Measurements from ENCODE around the gene CD7. TPM values are rescaled to one million over a fixed set of nuclear protein-coding genes. Genes with fewer than 3 reads are reported as not detected.

CD7 gene
- total and polyA plus RNA-seq, 9 of the 15 experiments (the other 6 are each of a cell fraction or from before 2014, with no cell fraction given): 0.21 to 0.35 TPM; not detected in 7

- TF ChIP-seq, protein P1, sequence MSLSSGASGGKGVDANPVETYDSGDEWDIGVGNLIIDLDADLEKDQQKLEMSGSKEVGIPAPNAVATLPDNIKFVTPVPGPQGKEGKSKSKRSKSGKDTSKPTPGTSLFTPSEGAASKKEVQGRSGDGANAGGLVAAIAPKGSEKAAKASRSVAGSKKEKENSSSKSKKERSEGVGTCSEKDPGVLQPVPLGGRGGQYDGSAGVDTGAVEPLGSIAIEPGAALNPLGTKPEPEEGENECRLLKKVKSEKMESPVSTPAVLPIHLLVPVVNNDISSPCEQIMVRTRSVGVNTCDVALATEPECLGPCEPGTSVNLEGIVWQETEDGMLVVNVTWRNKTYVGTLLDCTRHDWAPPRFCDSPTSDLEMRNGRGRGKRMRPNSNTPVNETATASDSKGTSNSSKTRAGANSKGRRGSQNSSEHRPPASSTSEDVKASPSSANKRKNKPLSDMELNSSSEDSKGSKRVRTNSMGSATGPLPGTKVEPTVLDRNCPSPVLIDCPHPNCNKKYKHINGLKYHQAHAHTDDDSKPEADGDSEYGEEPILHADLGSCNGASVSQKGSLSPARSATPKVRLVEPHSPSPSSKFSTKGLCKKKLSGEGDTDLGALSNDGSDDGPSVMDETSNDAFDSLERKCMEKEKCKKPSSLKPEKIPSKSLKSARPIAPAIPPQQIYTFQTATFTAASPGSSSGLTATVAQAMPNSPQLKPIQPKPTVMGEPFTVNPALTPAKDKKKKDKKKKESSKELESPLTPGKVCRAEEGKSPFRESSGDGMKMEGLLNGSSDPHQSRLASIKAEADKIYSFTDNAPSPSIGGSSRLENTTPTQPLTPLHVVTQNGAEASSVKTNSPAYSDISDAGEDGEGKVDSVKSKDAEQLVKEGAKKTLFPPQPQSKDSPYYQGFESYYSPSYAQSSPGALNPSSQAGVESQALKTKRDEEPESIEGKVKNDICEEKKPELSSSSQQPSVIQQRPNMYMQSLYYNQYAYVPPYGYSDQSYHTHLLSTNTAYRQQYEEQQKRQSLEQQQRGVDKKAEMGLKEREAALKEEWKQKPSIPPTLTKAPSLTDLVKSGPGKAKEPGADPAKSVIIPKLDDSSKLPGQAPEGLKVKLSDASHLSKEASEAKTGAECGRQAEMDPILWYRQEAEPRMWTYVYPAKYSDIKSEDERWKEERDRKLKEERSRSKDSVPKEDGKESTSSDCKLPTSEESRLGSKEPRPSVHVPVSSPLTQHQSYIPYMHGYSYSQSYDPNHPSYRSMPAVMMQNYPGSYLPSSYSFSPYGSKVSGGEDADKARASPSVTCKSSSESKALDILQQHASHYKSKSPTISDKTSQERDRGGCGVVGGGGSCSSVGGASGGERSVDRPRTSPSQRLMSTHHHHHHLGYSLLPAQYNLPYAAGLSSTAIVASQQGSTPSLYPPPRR (CRISPR knock-in tag; IDR thresholded peaks at IDR 0.05; ENCODE audit: borderline replicate concordance): 0 out of 2 replicates have a peak, but pooled peaks have one; percentile 29
- TF ChIP-seq PHB2 (IDR thresholded peaks at IDR 0.05; ENCODE audit: low read depth) (no peak), POLR2B (IDR thresholded peaks at IDR 0.05; ENCODE audit: low read depth, partially characterized antibody) (peak; percentile 36), ZNF551 (CRISPR knock-in tag; IDR thresholded peaks at IDR 0.05) (no peak), CHD4 (IDR thresholded peaks at IDR 0.05; ENCODE audit: insufficient read depth, insufficient replicate concordance, low read depth, low read length, poor library complexity, severe bottlenecking) (no peak), CREM (IDR thresholded peaks at IDR 0.05; ENCODE audit: low read depth) (peak; percentile 72; the same call in 1 of the 2 replicates), ZNF79 (CRISPR knock-in tag; IDR thresholded peaks at IDR 0.05; ENCODE audit: low read depth) (no peak), NRF1 (conservative IDR thresholded peaks at IDR 0.05 in 1 of 2, IDR thresholded peaks at IDR 0.05 in 1 of 2) (peak; percentile 86 to 88), ZFP36 (IDR thresholded peaks at IDR 0.05; ENCODE audit: low read depth, low read length, partially characterized antibody) (peak; percentile 40), BCL6 (CRISPR knock-in tag; IDR thresholded peaks at IDR 0.05) (no peak), TAF15 (IDR thresholded peaks at IDR 0.05; ENCODE audit: low read depth, low read length) (no peak), STAT5A (IDR thresholded peaks at IDR 0.05; ENCODE audit: borderline replicate concordance, low read length) (no peak), IFI16 (CRISPR knock-in tag; IDR thresholded peaks at IDR 0.05) (no peak), ZNF263 (CRISPR knock-in tag; IDR thresholded peaks at IDR 0.05; ENCODE audit: borderline replicate concordance) (peak; percentile 5; the same call in 1 of the 2 replicates), ZBTB17 (CRISPR knock-in tag; IDR thresholded peaks at IDR 0.05) (peak; percentile 85), DNMT1 (IDR thresholded peaks at IDR 0.05) (no peak), SIN3A (IDR thresholded peaks at IDR 0.05; ENCODE audit: borderline replicate concordance in 2 of 2, control insufficient read depth in 1 of 2, low read depth in 2 of 2, low read length in 2 of 2) (0 out of 4 replicates have a peak, but pooled peaks of 1 of the 2 experiments have one; percentile 40), POLR2A (conservative IDR thresholded peaks at IDR 0.05) (no peak; the same call in 1 of the 2 replicates), PHF20 (IDR thresholded peaks at IDR 0.05; ENCODE audit: partially characterized antibody) (no peak), SMARCA4 (IDR thresholded peaks at IDR 0.05) (peak; percentile 38; the same call in 1 of the 2 replicates), MAFK (IDR thresholded peaks at IDR 0.05; ENCODE audit: low read length) (no peak), BRD4 (IDR thresholded peaks at IDR 0.05) (no peak), CEBPG (CRISPR knock-in tag; IDR thresholded peaks at IDR 0.05) (no peak), CEBPG (tag; conservative IDR thresholded peaks at IDR 0.05 in 1 of 2, IDR thresholded peaks at IDR 0.05 in 1 of 2) (no peak), ZBTB1 (CRISPR knock-in tag; IDR thresholded peaks at IDR 0.05; ENCODE audit: borderline replicate concordance, low read depth) (no peak), RHOXF2B (CRISPR knock-in tag; conservative IDR thresholded peaks at IDR 0.05) (no peak), XRCC3 (IDR thresholded peaks at IDR 0.05) (no peak)
These were observed 49.6 kb downstream of the CD7 start (continued) for GRCh38 chr17:82267575-82268379.

Measured in K562 (cell line).